ENCODE data around the gene PHF11.

- no peak for TF ChIP-seq CTCF (IDR thresholded peaks at IDR 0.05; ENCODE audit: borderline replicate concordance, extremely low read depth, low read length, poor library complexity, severe bottlenecking)
- no peak for TF ChIP-seq EZH2 (IDR thresholded peaks at IDR 0.05; ENCODE audit: borderline replicate concordance, low read depth, low read length, severe bottlenecking)
These were observed 31.0 kb upstream of the PHF11 start for GRCh38 chr13:49464621-49465325.

All from DND-41 (cell line).